Tibial artery (tissue), 4 donors: ENCODE results near the gene RHBDD1.

ENCODE experiments used
- DNase-seq, 2 donors: peaks; one replicate each; pipeline ENCODE4 v3.0.0-alpha.2; 2019
- H3K27ac ChIP-seq, 2 donors: fragments of 200-600 bp; sonication (generic) in 1 of 2; 1 replicate in 1 of 2; 2 replicates in 1 of 2; pipeline ENCODE4 v1.5.1; 2018 to 2019; ENCODE audit warnings: mild to moderate bottlenecking in 1 of 2
- H3K27me3 ChIP-seq, 2 donors: fragments of 200-600 bp; sonication (generic) in 1 of 2; one replicate each; pipeline versions ENCODE4 v1.5.1 to v1.6.0; 2016 to 2019
- H3K36me3 ChIP-seq, 3 donors: fragments of 200-600 bp; sonication (generic) in 2 of 3; one replicate each; pipeline ENCODE4 v1.5.1; 2016 to 2019; ENCODE audit warnings: mild to moderate bottlenecking in 2 of 3
- H3K4me1 ChIP-seq, 4 donors: fragments of 200-600 bp; sonication (generic) in 2 of 4; 1 replicate in 3 of 4; 2 replicates in 1 of 4; pipeline ENCODE4 v1.5.1; 2016 to 2019
- H3K4me3 ChIP-seq, 2 donors: fragments of 200-600 bp; sonication (generic) in 1 of 2; 1 replicate in 1 of 2; 2 replicates in 1 of 2; pipeline ENCODE4 v1.5.1; 2018 to 2019; ENCODE audit warnings: mild to moderate bottlenecking in 2 of 2
- H3K9me3 ChIP-seq, 3 donors: fragments of 200-600 bp; sonication (generic) in 1 of 3; one replicate each; pipeline ENCODE4 v1.5.1; 2016 to 2019
- intact Hi-C: fragments of 100-400 bp; cut with DNase I; formaldehyde crosslinking; loops from one replicate; pipeline ENCODE4 v1.15.0; 2023; ENCODE audit warnings: low total_unique reads
- TF ChIP-seq, protein P1 (sequence below), 2 experiments: fragments of 200-600 bp in 1 of 2; fragments of 450-650 bp in 1 of 2; IDR thresholded peaks; one replicate each; pipeline ENCODE4 v1.5.1; 2017 to 2019; ENCODE audit warnings: antibody characterized with exemption in 2 of 2, mild to moderate bottlenecking in 1 of 2, moderate library complexity in 1 of 2

The RHBDD1 gene

DNA sequence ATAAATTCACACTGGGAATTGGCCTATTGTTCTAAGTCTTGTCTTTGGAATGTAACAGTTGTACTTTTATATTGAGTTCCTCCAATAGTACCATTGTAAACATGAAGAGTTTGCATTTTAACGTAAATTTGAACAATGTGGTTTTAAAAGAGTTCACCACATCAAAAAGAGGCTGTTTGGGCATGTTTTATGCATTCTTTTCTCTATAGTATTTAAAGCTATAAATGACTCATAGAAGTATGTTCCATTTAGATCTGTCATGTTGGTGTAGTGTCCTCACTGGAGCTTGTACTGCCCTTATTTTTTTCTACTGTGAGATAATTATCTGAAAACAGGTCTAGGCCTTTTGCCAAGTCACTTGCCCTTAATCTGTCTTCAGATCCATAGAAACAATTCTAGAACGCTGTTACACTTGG, 141.9 kb downstream of the RHBDD1 start:
- intact Hi-C loops = no loop called here
- H3K27me3 ChIP-seq = no peaks in the 10 kb centered on the region
- H3K36me3 ChIP-seq = no peaks in the 10 kb centered on the region
- no peak overlapping the region for H3K27ac ChIP-seq
- no peak for DNase-seq
- no peak overlapping the region for H3K4me3 ChIP-seq
- TF ChIP-seq, protein P1, sequence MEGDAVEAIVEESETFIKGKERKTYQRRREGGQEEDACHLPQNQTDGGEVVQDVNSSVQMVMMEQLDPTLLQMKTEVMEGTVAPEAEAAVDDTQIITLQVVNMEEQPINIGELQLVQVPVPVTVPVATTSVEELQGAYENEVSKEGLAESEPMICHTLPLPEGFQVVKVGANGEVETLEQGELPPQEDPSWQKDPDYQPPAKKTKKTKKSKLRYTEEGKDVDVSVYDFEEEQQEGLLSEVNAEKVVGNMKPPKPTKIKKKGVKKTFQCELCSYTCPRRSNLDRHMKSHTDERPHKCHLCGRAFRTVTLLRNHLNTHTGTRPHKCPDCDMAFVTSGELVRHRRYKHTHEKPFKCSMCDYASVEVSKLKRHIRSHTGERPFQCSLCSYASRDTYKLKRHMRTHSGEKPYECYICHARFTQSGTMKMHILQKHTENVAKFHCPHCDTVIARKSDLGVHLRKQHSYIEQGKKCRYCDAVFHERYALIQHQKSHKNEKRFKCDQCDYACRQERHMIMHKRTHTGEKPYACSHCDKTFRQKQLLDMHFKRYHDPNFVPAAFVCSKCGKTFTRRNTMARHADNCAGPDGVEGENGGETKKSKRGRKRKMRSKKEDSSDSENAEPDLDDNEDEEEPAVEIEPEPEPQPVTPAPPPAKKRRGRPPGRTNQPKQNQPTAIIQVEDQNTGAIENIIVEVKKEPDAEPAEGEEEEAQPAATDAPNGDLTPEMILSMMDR (IDR thresholded peaks at IDR 0.05) = no peak
- H3K4me1 ChIP-seq = no peaks in the 10 kb centered on the region
- H3K9me3 ChIP-seq = no peaks in the 10 kb centered on the region

DNA sequence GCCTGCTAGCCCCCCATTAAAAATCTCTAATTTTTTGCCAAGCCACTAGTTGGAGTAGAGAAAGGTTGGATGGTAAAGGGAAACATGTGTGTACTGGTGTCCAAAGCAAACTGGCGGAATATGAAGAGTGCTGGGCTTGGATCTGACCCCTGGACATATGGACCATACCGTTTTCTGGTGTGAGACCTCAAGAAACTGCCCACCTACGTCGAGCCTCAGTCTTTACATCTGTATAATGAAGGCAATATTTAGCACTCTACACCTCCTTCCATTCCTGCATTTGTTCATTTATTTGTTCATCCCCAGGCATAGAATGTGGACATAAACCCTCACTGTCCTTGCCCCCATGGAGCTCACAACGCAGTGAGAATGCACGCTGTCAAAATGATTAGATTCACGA, 142.4 kb downstream of the RHBDD1 start:
- Histone ChIP-seq H3K27me3 (no peaks in the 10 kb centered on the region), H3K4me3 (no peak overlapping the region), H3K27ac (no peak overlapping the region), H3K9me3 (no peaks in the 10 kb centered on the region), H3K36me3 (no peaks in the 10 kb centered on the region), H3K4me1 (no peaks in the 10 kb centered on the region)
- no peak for DNase-seq
- intact Hi-C loops = no loop called here
- TF ChIP-seq, protein P1 (IDR thresholded peaks at IDR 0.05) = no peak

DNA sequence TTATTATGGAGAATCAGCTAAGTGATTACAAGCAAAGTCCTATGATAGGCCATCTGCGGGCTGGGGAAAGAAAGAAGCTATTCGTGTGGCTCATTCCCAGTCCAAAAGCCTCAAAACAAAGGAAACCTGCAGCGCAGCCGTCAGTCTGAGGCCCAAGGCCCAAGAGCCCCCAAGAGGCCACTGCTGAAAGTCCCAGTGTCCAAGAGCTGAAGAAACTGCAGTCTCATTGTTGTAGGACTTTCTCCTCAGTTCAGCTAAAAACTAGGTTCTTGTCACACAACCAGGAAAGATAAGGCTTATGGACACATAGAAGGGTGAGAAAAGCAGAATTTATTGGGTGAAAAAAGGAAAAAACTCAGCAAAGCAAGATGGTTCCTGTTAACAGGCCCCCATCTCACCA, 143.2 kb downstream of the RHBDD1 start:
- TF ChIP-seq, protein P1 (IDR thresholded peaks at IDR 0.05) = no peak
- Histone ChIP-seq H3K36me3 (no peaks in the 10 kb centered on the region), H3K4me3 (no peak overlapping the region), H3K9me3 (no peaks in the 10 kb centered on the region), H3K27me3 (no peaks in the 10 kb centered on the region), H3K4me1 (no peaks in the 10 kb centered on the region), H3K27ac (no peak overlapping the region)
- no peak for DNase-seq
- intact Hi-C loops = no loop called here

DNA sequence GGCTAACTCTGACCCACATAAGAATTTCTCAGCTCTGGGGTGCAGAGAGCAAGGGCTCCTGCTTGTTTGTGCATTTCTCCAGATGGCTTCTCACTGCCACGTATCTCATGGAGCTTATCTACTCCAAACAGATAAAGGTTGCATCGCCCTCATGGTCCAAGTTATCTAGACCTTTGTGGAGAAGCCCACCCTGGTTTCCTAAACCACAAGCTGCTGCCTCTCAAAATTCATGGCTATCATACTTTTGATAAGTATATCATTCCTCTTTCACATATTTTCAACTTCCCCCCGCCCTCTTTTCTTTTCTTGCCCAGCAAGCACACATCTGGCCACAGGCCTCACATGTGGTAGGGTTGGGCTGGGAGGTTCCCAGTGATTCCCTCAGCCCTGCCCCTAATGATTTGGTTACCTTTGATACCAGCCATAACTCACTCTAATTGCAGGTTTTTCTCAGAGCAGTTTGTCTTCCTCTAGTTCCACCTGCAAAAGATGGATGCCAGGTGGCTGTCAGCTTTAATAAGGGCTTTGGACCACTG, 146.0 kb downstream of the RHBDD1 start:
- DNase-seq = no peak
- no peak overlapping the region for H3K27ac ChIP-seq
- TF ChIP-seq, protein P1 (IDR thresholded peaks at IDR 0.05) = no peak
- no peaks in the 10 kb centered on the region for H3K9me3 ChIP-seq
- H3K4me1 ChIP-seq = peaks cover 0 to 10% (median 5%) of the 10 kb centered on the region in 4 donors
- intact Hi-C loops = loop anchor here (5.0 to 10.0 kb wide), 3 partner anchors 147 to 1315 kb away; partner anchors contain the start of gene RHBDD1
- no peak overlapping the region for H3K4me3 ChIP-seq
- no peaks in the 10 kb centered on the region for H3K36me3 ChIP-seq
- no peaks in the 10 kb centered on the region for H3K27me3 ChIP-seq

DNA sequence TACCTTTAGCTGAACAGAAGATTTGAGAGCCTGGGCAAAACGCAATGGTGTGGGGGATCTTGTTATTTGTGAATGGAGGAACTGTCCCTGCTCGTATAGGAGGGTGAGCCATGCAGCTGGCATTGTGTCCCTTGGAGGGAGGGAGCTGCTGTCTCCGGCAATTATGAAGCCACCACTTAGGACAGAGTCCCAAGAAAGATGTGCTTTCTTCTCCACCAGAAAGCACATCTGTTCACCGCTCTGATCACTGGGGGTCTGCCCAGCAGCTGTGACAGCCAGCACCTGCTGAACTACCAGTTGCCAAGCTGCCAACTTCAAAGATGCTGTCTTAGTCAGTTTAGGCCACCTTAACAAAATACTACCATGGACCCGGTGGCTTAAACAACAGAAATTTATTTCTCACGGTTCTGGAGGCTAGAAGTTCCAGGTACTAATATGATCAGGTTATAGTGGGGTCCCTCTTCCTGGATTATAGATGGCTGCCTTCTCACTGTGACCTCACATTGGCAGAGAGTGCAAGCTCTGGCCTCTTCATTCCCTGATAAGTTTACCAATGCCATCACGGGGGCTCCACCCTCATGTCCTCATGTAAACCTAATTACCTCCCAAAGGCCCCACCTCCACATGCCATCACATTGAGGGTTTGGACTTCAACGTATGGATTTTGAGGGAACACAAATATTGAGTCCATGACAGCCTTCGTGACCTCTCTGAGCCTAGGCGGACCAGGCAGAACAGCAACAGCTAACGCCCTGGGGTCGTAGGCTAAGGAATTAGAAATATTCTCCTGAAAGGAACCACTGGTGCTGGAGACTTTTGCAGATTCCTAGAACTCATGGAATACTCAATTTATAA, 148.3 kb downstream of the RHBDD1 start:
- H3K27me3 ChIP-seq = no peaks in the 10 kb centered on the region
- H3K9me3 ChIP-seq = no peaks in the 10 kb centered on the region
- TF ChIP-seq, protein P1 (IDR thresholded peaks at IDR 0.05) = no peak
- H3K36me3 ChIP-seq = no peaks in the 10 kb centered on the region
- DNase-seq = no peak
- H3K4me1 ChIP-seq = peaks cover 0 to 10% (median 5%) of the 10 kb centered on the region in 4 donors
- H3K27ac ChIP-seq = no peak overlapping the region
- intact Hi-C loops = loop anchor here (2.0 to 10.0 kb wide), 4 partner anchors 149 to 1317 kb away; partner anchors contain the start of gene RHBDD1
- H3K4me3 ChIP-seq = no peak overlapping the region
